HCT116 (cell line): ENCODE data around the gene POMGNT2. TPM values are rescaled to one million over a fixed set of nuclear protein-coding genes. Genes with fewer than 3 reads are reported as not detected.

ENCODE experiments used
- total RNA-seq: library from RNA; stranded (reverse); gene quantifications from one replicate; pipeline ENCODE4 v1.2.1, GENCODE V29; 2021; ENCODE audit not compliant: unreplicated experiment

POMGNT2 gene
- total RNA-seq, 1 experiment from 2014 or later: 21.6 TPM

Other genes starting within 250 kb of the POMGNT2 start
- gene CYP8B1, start 230.2 kb downstream of the POMGNT2 start, total RNA-seq: 0.12 TPM
- gene ZNF662, start 199.9 kb downstream of the POMGNT2 start, total RNA-seq: not detected
- 1.0 TPM for gene GASK1A, start 126.8 kb downstream of the POMGNT2 start, total RNA-seq
- 12.7 TPM for gene SNRK, start 180.5 kb upstream of the POMGNT2 start, total RNA-seq